Dedifferentiated amniotic fluid mesenchymal stem cell (primary cell): ENCODE results near the gene CCDC146.

ENCODE experiments used
- DNase-seq: peaks from one replicate; pipeline ENCODE4 v3.0.0-alpha.2; 2016; ENCODE audit errors: extremely low spot score

The CCDC146 gene

GRCh38 chr7:77289387-77289786 lies 167.0 kb downstream of the CCDC146 start:
- no peak for DNase-seq

GRCh38 chr7:77290425-77290824 lies 168.0 kb downstream of the CCDC146 start:
- no peak for DNase-seq

- DNase-seq: no peak
Observed at GRCh38 chr7:77293046-77293445, 170.6 kb downstream of the CCDC146 start.

GRCh38 chr7:77295549-77295948 lies 173.1 kb downstream of the CCDC146 start:
- DNase-seq: no peak

- no peak for DNase-seq
Observed at GRCh38 chr7:77306231-77307067, 184.0 kb downstream of the CCDC146 start.

GRCh38 chr7:77308792-77309191 lies 186.4 kb downstream of the CCDC146 start:
- DNase-seq: no peak

GRCh38 chr7:77309714-77310220 lies 187.4 kb downstream of the CCDC146 start:
- no peak for DNase-seq

- DNase-seq: no peak
Observed at GRCh38 chr7:77310982-77311381, 188.6 kb downstream of the CCDC146 start.

- no peak for DNase-seq
Observed at GRCh38 chr7:77313085-77313484, 190.7 kb downstream of the CCDC146 start.

GRCh38 chr7:77313876-77314480 lies 191.6 kb downstream of the CCDC146 start:
- DNase-seq: no peak

- no peak for DNase-seq
Observed at GRCh38 chr7:77315182-77315591, 192.8 kb downstream of the CCDC146 start.

- no peak for DNase-seq
Observed at GRCh38 chr7:77316219-77316978, 194.0 kb downstream of the CCDC146 start.

GRCh38 chr7:77318019-77318418 lies 195.6 kb downstream of the CCDC146 start:
- DNase-seq: no peak

GRCh38 chr7:77320137-77320536 lies 197.7 kb downstream of the CCDC146 start:
- no peak for DNase-seq

- DNase-seq: no peak
Observed at GRCh38 chr7:77320714-77321113, 198.3 kb downstream of the CCDC146 start.

GRCh38 chr7:77321300-77321699 lies 198.9 kb downstream of the CCDC146 start:
- DNase-seq: no peak

- no peak for DNase-seq
Observed at GRCh38 chr7:77326131-77326530, 203.7 kb downstream of the CCDC146 start.

GRCh38 chr7:77327067-77327931 lies 204.9 kb downstream of the CCDC146 start:
- DNase-seq: no peak

GRCh38 chr7:77327932-77328628 lies 205.7 kb downstream of the CCDC146 start:
- no peak for DNase-seq

- DNase-seq: no peak
Observed at GRCh38 chr7:77328669-77329068, 206.3 kb downstream of the CCDC146 start.
